A673 (cell line): Measurements from ENCODE around the gene POLR3C.
"Not testable (repeated sequence)": the region's sequence is repeated elsewhere in the genome, so short reads cannot be mapped to it uniquely, and the experiment has no call there.

ENCODE experiments used
- EZH2 ChIP-seq: fragments of 200-600 bp; sonication (generic); IDR thresholded peaks from 2 replicates; pipeline ENCODE4 v1.6.1; 2017; ENCODE audit warnings: borderline replicate concordance, low read depth, mild to moderate bottlenecking, mixed read lengths, antibody characterized with exemption, low read length; ENCODE audit not compliant: poor library complexity, severe bottlenecking
- TF ChIP-seq, protein P1 (sequence below): fragments of 300-800, 200-600 bp; sonication (generic); conservative IDR thresholded peaks from 2 replicates; pipeline ENCODE4 v1.5.1; 2017; ENCODE audit warnings: low read depth, mild to moderate bottlenecking, antibody characterized with exemption, low read length, moderate library complexity, mixed read lengths

GRCh38 chr1:145818095-145818494 lies 5.9 kb upstream of the POLR3C start:
- not testable (repeated sequence) for TF ChIP-seq EZH2
- TF ChIP-seq, protein P1, sequence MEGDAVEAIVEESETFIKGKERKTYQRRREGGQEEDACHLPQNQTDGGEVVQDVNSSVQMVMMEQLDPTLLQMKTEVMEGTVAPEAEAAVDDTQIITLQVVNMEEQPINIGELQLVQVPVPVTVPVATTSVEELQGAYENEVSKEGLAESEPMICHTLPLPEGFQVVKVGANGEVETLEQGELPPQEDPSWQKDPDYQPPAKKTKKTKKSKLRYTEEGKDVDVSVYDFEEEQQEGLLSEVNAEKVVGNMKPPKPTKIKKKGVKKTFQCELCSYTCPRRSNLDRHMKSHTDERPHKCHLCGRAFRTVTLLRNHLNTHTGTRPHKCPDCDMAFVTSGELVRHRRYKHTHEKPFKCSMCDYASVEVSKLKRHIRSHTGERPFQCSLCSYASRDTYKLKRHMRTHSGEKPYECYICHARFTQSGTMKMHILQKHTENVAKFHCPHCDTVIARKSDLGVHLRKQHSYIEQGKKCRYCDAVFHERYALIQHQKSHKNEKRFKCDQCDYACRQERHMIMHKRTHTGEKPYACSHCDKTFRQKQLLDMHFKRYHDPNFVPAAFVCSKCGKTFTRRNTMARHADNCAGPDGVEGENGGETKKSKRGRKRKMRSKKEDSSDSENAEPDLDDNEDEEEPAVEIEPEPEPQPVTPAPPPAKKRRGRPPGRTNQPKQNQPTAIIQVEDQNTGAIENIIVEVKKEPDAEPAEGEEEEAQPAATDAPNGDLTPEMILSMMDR, result not testable (repeated sequence)
